LoVo (cell line): Measurements from ENCODE around the gene DOCK8.
A peak's percentile ranks its signal among the peaks of the same experiment; 100 is the strongest.

ENCODE experiments used
- DNase-seq: peaks from one replicate; pipeline ENCODE4 v3.0.0-alpha.2; 2016; ENCODE audit warnings: low spot score

Gene DOCK8

GRCh38 chr9:268616-269015 lies 54.0 kb downstream of the DOCK8 start:
- DNase-seq, result no peak

DNA sequence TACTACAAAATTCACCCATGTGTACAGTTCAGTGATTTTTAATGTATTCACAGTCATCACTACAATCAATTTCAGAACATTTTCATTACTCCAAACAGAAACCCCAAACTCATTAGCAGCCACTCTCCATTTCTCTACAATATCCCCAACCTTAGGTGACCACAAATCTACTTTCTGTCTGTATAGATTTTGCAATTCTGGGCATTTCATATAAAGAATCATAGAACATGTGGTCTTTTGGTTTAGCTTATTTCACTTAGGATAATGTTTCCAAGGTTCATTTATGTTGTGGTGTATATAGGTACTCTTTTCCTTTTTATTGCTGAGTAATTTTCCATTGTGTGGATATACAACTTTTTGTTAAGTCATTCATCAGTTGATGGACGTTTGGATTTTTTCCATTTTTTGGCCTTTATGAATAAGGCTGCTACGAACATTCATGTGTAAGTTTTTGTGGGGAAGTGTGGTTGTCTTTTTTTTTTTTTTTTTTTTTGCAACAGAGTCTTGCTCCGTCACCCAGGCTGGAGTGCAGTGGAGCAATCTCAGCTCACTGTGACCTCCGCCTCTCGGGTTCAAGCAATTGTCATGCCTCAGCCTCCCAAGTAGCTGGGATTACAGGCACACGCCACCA lies 54.5 kb downstream of the DOCK8 start:
- DNase-seq, result no peak

DNA sequence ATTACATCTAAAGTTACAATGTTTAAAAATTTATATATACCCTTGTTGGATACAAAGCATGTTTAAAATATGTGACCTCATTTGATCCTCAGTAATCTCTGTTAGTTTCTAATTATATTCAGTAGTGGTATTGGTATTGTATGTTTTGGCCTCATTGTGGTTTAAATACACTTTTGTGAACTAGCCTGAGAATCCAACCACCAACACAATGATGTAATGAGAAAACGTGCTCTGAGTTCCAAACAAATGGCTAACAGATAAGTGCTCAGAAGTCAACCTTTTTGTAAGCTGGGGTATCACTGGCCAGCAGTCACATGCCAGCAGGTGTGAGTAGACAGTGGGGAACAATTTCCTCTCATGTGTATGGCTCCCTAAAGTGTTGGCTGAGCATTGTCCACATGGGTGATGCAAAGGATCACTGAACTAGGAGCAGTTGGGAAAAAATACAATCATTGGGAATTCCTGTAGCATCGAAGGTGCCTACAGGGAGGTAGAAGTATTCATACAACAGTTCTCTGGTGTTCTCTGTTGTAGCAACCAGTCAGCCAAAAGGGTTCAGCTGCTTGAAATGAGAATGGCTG lies 56.1 kb downstream of the DOCK8 start:
- DNase-seq, result no peak

DNA sequence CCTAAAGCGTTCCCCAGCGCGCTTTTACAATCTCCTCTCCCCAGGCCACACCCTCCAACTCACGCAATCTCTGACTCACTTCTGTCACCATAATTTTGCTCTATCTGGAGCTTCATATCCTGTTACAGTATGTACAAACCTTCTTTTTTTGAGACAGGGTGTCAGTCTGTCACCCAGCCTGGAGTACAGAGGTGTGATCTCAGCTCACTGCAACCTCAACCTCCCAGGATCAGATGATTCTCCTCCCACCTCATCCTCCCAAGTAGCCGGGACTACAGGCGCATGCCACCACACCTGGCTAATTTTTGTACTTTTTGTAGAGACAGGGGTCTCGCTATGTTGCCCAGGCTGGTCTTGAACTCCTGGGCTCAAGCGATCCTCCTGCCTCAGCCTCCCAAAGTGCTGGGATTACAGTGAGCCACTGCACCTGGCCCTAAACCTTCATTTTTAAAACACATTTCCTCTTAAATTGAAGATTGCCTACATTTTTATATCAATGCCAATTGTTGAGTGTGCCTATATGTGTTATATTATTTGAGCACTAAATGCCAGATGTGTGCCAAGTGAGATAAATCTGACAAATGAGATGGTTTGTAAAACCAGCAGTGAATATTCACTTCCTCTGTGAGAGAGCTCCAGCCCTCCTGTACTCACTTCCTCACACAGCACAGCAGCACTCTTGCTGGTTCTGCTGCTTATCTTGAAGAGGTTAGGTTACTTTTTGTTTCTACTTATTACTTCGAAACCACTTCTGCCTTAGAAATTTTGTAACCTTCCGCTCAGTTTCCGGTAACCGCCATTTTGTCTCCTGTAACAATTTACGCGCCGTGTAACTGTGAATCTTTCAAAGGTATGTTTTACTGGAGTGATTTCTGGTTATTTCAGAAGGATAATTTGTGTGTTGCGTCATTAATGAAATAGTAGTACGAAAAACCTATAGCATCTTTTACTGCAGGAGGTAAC lies 57.9 kb downstream of the DOCK8 start:
- DNase-seq, result peak; percentile 16

- DNase-seq, result no peak
Measured at GRCh38 chr9:274406-274805, 59.7 kb downstream of the DOCK8 start.

DNA sequence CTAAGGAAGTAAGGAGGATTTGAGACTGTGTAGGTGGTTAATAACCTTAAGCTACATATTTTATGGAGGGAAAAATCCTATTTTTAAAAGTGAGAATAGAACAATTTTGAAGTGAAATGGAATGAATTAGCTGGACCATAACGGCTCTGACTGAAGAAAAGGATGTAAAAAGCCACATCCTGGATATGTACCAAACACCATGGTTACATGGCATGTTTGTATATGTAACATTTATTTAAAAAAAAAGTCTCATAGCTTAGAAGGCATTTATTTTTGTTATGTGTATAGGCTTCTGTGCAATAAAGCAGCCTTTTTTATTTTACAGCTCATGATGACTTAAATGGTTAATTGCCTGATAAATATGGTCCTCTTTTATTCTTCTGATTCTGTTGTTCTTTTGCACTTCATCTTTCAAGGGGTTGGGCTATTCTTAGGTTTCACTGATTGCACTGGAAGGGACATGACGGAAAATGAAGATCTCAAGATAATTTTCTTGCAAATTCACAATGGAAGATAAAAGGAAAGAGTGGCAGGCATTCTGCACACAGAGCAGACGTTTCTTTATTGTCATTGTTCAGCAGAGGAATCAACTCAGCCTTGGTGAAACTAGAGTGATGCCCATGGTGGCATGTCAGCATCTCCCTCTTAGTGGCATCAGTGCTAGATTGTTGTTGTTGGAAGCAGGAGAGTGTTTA lies 63.1 kb downstream of the DOCK8 start:
- DNase-seq, result no peak

DNA sequence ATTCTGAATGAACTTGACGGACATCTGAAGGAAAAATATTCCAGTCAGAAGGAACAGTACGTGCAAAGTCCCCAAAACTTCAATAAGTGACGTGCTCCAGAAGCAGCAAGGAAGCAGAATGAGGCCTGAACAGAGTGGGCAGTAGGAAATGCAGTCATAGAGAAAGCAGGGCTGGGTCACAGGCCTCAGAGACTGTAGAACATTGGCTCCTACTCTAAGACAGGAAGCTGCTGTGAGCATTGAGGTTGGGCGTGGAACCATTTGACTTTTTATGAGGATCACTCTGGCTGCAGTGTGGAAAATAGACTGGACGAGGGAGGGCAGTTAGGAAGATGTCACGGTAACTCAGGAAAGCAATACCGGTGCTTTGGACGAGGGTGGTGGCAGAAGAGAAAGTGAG lies 64.0 kb downstream of the DOCK8 start:
- no peak for DNase-seq

DNA sequence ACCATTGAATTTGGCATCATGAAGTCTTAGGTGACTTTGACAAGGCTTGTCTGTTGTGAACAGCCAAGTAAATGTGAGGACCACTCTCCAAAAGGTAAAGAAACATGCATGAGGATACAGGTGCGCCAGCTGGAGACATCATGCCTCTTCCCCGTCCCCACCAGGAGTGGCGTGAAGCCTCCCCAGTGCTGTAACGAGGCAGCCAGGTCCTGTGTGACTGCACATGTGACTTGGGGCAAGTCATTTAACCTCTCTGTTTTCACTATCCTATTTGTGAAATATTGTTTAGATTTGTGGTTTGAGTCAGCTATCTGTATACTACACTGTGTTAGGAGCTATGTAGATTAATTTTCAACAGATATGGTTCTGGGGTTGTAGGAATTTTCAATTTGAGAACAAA lies 65.0 kb downstream of the DOCK8 start:
- DNase-seq, result no peak

GRCh38 chr9:281741-282645 lies 67.3 kb downstream of the DOCK8 start:
- DNase-seq, result peak; percentile 14

DNA sequence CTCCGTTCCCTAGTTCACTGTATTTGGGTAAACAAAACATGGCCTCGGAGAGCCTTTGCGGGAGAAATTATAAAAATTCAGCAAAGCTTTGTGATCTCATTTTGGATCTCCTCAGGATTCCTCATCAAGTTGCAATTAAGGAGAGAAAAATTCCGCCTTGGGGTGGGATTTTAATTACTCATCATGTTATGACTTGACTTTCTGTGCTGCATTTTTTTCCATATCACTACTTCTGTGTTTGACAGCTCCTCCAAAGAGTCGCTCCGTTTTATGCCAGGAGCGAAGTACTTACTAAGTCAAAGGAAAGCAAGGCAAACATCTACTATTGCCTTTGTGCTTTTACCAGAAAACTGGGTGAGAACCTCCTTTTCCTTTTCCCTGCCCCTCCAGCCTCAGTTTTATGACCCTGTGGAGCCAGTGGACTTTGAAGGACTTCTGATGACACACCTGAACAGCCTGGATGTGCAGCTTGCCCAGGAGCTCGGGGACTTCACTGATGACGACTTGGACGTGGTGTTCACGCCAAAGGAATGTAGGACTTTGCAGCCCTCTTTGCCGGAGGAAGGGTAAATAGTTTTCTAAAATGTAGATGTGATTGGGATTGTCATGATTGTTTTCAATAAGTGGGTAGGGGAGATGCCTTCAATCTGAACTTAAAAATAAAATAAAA lies 71.5 kb downstream of the DOCK8 start:
- peak; percentile 66 for DNase-seq

- no peak for DNase-seq
Measured at GRCh38 chr9:289121-289520, 74.5 kb downstream of the DOCK8 start.

- DNase-seq, result no peak
Measured at GRCh38 chr9:292915-293314, 78.2 kb downstream of the DOCK8 start.

- DNase-seq, result no peak
Measured at GRCh38 chr9:295576-295975, 80.9 kb downstream of the DOCK8 start.

DNA sequence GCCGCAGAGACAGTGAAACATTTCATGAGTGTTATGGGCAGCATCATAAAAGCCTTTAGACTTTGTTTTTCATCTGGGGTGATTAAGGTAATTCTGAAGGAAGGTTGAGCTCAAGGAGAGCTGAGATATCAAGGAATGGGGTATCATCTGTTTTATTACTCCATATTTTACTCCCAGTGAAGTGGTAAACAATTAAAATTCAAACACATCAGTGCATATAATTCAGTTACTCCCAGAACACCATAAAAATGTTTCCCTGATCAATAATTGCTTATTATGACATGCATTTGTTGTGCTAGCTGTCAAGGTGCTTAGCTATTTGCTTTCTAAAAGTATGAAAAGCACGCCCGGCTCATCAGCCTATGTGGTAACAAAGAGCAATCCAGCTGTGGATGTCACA lies 81.7 kb downstream of the DOCK8 start:
- no peak for DNase-seq

DNA sequence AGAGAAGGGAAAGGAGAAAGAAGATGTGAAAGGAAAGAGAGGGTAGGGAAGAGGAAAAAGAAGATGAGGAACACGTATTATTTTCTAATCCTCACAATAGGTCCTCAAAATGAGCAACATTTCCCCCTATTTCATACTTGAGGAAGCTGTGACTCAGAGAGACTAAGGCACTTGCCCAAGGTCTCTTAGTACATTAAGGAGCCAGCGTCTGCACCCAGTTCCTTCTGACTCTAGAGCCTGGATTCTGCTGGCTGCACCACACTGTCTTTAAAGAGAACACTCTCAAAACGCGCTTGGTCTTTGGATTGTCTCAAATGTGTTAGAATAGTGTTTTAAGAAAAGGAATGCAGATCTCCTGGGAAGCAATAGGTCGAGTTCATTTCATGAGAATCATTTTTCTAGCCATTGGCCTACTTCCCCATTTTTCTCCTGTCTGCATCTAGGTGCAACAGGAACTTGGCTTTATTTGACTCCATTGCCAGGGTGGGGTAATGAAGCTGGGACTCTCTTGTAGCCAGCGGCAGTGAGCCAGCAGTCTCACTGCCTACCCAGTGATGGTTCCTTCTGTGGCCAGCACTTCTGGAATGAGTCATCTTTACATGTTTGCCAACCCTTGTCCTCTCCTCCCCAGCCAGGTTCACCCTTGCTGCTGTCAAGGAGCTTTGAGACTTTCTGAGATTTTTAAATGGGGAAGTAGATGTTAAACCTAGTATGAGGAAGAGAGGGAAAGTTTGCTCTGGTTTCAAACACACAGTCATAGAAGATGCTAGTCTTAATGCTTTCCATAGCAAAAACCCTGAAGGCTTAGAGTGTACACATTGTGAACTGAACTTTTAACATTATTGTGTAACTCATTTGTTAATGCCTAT lies 82.7 kb downstream of the DOCK8 start:
- DNase-seq, result peak; percentile 73

GRCh38 chr9:303502-303901 lies 88.8 kb downstream of the DOCK8 start:
- no peak for DNase-seq

- no peak for DNase-seq
Measured at GRCh38 chr9:304106-304505, 89.4 kb downstream of the DOCK8 start.

- DNase-seq, result no peak
Measured at GRCh38 chr9:304519-305185, 90.0 kb downstream of the DOCK8 start.

- no peak for DNase-seq
Measured at GRCh38 chr9:306907-307306, 92.2 kb downstream of the DOCK8 start.
